Measurements from ENCODE around the gene SPPL2C. TPM values are rescaled to one million over a fixed set of nuclear protein-coding genes. Genes with fewer than 3 reads are reported as not detected.

The SPPL2C gene
- total and polyA plus RNA-seq, 2 of the 13 experiments (the other 11 are each of a cell fraction or from before 2014, with no cell fraction given): not detected

GRCh38 chr17:45857977-45858708 lies 13.5 kb downstream of the SPPL2C start (continued):
- TF ChIP-seq ZKSCAN8 (CRISPR knock-in tag; IDR thresholded peaks at IDR 0.05; ENCODE audit: borderline replicate concordance) (no peak; the same call in 1 of the 2 replicates), ZNF800 (CRISPR knock-in tag; IDR thresholded peaks at IDR 0.05) (peak; percentile 66; the same call in 1 of the 2 replicates), SAP130 (CRISPR knock-in tag; IDR thresholded peaks at IDR 0.05; ENCODE audit: low read depth) (peak; percentile 75), ZBTB38 (CRISPR knock-in tag; IDR thresholded peaks at IDR 0.05) (no peak), ZNF235 (CRISPR knock-in tag; IDR thresholded peaks at IDR 0.05; ENCODE audit: borderline replicate concordance) (no peak), IKZF1 (IDR thresholded peaks at IDR 0.05) (no peak), TARDBP (CRISPR knock-in tag; IDR thresholded peaks at IDR 0.05) (no peak), ZNF282 (IDR thresholded peaks at IDR 0.05; ENCODE audit: partially characterized antibody) (no peak), ZFP1 (CRISPR knock-in tag; IDR thresholded peaks at IDR 0.05) (peak; percentile 45; the same call in 1 of the 2 replicates), ZNF33B (CRISPR knock-in tag; IDR thresholded peaks at IDR 0.05) (no peak), RBM39 (IDR thresholded peaks at IDR 0.05; ENCODE audit: low read depth, low read length, poor library complexity, severe bottlenecking) (no peak), ZNF280B (CRISPR knock-in tag; IDR thresholded peaks at IDR 0.05; ENCODE audit: borderline replicate concordance) (no peak), CEBPG (CRISPR knock-in tag; IDR thresholded peaks at IDR 0.05) (no peak), JUN (CRISPR knock-in tag; IDR thresholded peaks at IDR 0.05) (no peak), ELF3 (CRISPR knock-in tag; IDR thresholded peaks at IDR 0.05) (peak; percentile 61; the same call in 1 of the 2 replicates), ARNTL (CRISPR knock-in tag; IDR thresholded peaks at IDR 0.05) (no peak)
- TF ChIP-seq, protein P1, sequence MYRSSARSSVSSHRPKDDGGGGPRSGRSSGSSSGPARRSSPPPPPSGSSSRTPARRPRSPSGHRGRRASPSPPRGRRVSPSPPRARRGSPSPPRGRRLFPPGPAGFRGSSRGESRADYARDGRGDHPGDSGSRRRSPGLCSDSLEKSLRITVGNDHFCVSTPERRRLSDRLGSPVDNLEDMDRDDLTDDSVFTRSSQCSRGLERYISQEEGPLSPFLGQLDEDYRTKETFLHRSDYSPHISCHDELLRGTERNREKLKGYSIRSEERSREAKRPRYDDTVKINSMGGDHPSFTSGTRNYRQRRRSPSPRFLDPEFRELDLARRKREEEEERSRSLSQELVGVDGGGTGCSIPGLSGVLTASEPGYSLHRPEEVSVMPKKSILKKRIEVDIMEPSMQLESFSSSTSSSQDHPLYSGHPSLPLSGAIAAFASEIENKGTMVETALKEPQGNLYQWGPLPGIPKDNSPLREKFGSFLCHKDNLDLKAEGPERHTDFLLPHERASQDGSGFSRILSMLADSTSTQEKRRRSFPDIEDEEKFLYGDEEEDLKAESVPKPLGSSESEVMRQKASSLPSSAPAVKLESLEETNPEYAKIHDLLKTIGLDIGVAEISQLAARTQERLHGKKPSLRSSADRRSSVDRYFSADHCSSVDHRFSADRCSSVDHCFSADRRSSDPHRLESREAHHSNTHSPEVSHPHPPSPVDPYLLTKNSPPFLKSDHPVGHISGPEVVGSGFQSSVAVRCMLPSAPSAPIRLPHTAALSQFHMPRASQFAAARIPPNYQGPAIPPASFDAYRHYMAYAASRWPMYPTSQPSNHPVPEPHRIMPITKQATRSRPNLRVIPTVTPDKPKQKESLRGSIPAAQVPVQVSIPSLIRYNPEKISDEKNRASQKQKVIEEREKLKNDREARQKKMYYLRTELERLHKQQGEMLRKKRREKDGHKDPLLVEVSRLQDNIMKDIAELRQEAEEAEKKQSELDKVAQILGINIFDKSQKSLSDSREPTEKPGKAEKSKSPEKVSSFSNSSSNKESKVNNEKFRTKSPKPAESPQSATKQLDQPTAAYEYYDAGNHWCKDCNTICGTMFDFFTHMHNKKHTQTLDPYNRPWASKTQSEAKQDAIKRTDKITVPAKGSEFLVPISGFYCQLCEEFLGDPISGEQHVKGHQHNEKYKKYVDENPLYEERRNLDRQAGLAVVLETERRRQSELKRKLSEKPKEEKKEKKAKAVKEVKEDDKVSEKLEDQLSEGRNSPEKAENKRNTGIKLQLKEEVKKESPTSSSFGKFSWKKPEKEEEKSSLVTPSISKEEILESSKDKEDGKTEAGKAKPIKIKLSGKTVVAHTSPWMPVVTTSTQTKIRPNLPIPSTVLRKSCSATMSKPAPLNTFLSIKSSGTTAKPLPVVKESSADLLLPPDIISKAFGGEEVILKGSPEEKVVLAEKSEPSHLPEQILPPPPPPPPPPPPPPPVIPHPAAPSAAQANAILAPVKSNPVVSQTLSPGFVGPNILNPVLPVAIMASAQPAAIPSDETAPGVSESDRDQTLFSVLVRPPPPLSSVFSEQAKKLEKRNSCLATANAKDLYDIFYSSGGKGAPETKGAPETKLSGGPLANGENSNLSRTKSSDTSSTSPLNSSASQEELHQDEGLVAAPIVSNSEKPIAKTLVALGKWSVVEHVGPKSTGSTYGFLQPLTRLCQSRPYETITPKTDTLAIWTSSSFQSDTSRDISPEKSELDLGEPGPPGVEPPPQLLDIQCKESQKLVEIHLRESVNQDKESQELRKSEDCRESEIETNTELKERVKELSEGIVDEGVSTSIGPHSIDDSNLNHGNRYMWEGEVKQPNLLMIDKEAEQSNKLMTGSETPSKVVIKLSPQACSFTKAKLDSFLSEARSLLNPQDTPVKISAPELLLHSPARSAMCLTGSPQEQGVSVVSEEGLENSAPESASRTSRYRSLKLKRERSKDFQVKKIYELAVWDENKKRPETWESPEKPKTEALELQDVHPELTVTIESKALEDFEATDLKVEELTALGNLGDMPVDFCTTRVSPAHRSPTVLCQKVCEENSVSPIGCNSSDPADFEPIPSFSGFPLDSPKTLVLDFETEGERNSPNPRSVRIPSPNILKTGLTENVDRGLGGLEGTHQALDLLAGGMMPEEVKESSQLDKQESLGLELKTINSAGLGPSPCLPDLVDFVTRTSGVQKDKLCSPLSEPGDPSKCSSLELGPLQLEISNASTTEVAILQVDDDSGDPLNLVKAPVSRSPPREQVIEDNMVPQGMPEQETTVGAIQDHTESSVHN (CRISPR knock-in tag; IDR thresholded peaks at IDR 0.05): no peak
- TF ChIP-seq, protein P2, sequence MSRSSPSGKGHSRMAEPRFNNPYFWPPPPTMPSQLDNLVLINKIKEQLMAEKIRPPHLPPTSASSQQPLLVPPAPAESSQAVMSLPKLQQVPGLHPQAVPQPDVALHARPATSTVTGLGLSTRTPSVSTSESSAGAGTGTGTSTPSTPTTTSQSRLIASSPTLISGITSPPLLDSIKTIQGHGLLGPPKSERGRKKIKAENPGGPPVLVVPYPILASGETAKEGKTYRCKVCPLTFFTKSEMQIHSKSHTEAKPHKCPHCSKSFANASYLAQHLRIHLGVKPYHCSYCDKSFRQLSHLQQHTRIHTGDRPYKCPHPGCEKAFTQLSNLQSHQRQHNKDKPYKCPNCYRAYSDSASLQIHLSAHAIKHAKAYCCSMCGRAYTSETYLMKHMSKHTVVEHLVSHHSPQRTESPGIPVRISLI (CRISPR knock-in tag; IDR thresholded peaks at IDR 0.05; ENCODE audit: borderline replicate concordance): no peak

Data from HepG2 (cell line).